ENCODE data around the gene AMDHD2. TPM values are rescaled to one million over a fixed set of nuclear protein-coding genes. Genes with fewer than 3 reads are reported as not detected.

The AMDHD2 gene
- total RNA-seq, 2 donors from 2014 or later: 42.6 to 67.0 TPM

- DNase-seq (ENCODE audit: low spot score): no peak
- no peak for ATAC-seq (ENCODE audit: insufficient number of reproducible peaks, low FRiP score, low read depth)
- peak overlapping the region; percentile 34 to 96 for H3K27ac ChIP-seq
- no peaks in the 10 kb centered on the region for H3K27me3 ChIP-seq (replicated peaks; ENCODE audit: insufficient read depth)
- peaks cover 43 to 70% of the 10 kb centered on the region in 2 donors for H3K4me1 ChIP-seq (ENCODE audit: control insufficient read depth in 1 of 2, low read depth in 2 of 2)
- H3K9me3 ChIP-seq: no peaks in the 10 kb centered on the region
- H3K36me3 ChIP-seq: no peaks in the 10 kb centered on the region
- H3K4me3 ChIP-seq: peak overlapping the region; percentile 96
- TF ChIP-seq CTCF (IDR thresholded peaks at IDR 0.05): no peak
These were observed 3.6 kb upstream of the AMDHD2 start for GRCh38 chr16:2516391-2517240.

- DNase-seq (ENCODE audit: low spot score) (no peak), ATAC-seq (ENCODE audit: insufficient number of reproducible peaks, low FRiP score, low read depth) (no peak)
- H3K4me3 ChIP-seq: no peak overlapping the region
- H3K9me3 ChIP-seq: no peaks in the 10 kb centered on the region
- no peaks in the 10 kb centered on the region for H3K36me3 ChIP-seq
- peaks cover 43 to 66% of the 10 kb centered on the region in 2 donors for H3K4me1 ChIP-seq (ENCODE audit: control insufficient read depth in 1 of 2, low read depth in 2 of 2)
- H3K27ac ChIP-seq: peak overlapping the region; percentile 74 to 76
- no peak for TF ChIP-seq CTCF (IDR thresholded peaks at IDR 0.05)
- no peaks in the 10 kb centered on the region for H3K27me3 ChIP-seq (replicated peaks; ENCODE audit: insufficient read depth)
These were observed 2.1 kb upstream of the AMDHD2 start for GRCh38 chr16:2517954-2518605.

- TF ChIP-seq CTCF (IDR thresholded peaks at IDR 0.05): no peak
- no peak for DNase-seq (ENCODE audit: low spot score)
- Histone ChIP-seq H3K4me3 (peak overlapping the region; percentile 70), H3K36me3 (peaks cover 4% of the 10 kb centered on the region), H3K4me1 (ENCODE audit: control insufficient read depth in 1 of 2, low read depth in 2 of 2) (peaks cover 43 to 63% of the 10 kb centered on the region in 2 donors), H3K9me3 (no peaks in the 10 kb centered on the region), H3K27ac (peak overlapping the region; percentile 74 to 76), H3K27me3 (replicated peaks; ENCODE audit: insufficient read depth) (no peaks in the 10 kb centered on the region)
- ATAC-seq (ENCODE audit: insufficient number of reproducible peaks, low FRiP score, low read depth): no peak
These were observed 1.1 kb upstream of the AMDHD2 start for GRCh38 chr16:2518823-2519710.

- TF ChIP-seq CTCF (IDR thresholded peaks at IDR 0.05): no peak
- no peak for DNase-seq (ENCODE audit: low spot score)
- peak overlapping the region; percentile 74 to 76 for H3K27ac ChIP-seq
- ATAC-seq (ENCODE audit: insufficient number of reproducible peaks, low FRiP score, low read depth): no peak
- H3K27me3 ChIP-seq (replicated peaks; ENCODE audit: insufficient read depth): no peaks in the 10 kb centered on the region
- no peaks in the 10 kb centered on the region for H3K9me3 ChIP-seq
- peak overlapping the region; percentile 70 for H3K4me3 ChIP-seq
- H3K4me1 ChIP-seq (ENCODE audit: control insufficient read depth in 1 of 2, low read depth in 2 of 2): peaks cover 43 to 63% of the 10 kb centered on the region in 2 donors
- peaks cover 6% of the 10 kb centered on the region for H3K36me3 ChIP-seq
These were observed 475 bp upstream of the AMDHD2 start for GRCh38 chr16:2519711-2520080.
